GM12801 (cell line): Measurements from ENCODE around the gene PEX5L.

Experiments
- TF ChIP-seq, protein P1 (sequence below): IDR thresholded peaks from one replicate; pipeline ENCODE4 v1.5.1; 2011; ENCODE audit warnings: control low read depth; ENCODE audit not compliant: insufficient read length; ENCODE audit errors: extremely low read depth

PEX5L gene

DNA sequence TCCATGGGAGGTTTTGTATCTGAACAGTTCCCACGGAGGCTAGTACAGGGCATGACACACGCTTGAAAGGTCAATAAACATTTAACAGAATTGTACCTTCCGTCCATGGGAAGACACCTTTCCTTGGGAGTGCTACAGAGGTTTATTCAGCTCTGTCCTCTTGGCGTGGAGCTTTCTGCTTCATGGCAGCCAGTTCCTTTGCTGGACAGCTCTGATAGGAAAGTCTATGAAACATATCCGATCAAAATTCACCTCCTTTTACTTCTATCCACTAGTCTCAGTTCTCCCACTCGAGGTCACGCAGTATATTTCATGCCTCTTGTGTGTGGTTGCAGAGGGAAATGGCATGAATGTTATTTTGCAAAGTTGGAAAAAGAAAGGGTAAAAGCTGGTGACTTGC, 91.2 kb downstream of the PEX5L start:
- TF ChIP-seq, protein P1, sequence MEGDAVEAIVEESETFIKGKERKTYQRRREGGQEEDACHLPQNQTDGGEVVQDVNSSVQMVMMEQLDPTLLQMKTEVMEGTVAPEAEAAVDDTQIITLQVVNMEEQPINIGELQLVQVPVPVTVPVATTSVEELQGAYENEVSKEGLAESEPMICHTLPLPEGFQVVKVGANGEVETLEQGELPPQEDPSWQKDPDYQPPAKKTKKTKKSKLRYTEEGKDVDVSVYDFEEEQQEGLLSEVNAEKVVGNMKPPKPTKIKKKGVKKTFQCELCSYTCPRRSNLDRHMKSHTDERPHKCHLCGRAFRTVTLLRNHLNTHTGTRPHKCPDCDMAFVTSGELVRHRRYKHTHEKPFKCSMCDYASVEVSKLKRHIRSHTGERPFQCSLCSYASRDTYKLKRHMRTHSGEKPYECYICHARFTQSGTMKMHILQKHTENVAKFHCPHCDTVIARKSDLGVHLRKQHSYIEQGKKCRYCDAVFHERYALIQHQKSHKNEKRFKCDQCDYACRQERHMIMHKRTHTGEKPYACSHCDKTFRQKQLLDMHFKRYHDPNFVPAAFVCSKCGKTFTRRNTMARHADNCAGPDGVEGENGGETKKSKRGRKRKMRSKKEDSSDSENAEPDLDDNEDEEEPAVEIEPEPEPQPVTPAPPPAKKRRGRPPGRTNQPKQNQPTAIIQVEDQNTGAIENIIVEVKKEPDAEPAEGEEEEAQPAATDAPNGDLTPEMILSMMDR, result no peak

DNA sequence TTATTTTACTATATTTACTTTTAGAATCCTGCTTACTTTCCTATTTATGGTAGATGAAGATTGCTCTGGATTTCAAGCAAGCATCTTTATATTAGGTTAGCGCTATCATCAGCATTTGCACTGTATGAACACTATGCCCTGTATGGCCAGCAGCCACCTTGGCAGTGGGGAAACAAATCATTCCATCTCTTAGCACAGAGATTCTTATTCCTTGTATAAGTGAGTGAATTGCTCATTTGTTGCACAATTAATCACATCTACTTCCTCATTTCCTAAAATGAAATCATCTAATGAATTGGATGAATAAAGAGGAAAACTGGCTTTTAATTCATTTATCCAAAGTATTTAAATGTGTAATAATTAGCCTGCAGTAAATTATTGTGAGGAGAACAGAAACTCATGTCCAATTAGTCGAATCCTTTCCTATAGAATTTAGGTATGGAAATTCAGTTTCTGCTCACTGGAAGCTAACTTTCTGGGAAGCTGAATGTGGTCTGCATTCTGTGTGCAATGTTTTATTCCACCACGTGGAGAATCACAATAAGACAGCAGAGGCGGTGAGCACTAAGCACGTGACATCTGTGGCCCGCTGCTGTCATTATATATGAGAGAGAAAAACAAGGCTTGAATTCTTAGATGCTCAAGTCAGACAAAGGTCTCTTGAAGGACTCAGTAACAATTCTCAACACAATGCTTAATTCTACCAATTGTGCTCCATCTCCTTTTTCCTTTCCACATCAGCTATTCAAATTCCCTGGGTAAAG, 93.4 kb downstream of the PEX5L start:
- TF ChIP-seq, protein P1, result no peak

DNA sequence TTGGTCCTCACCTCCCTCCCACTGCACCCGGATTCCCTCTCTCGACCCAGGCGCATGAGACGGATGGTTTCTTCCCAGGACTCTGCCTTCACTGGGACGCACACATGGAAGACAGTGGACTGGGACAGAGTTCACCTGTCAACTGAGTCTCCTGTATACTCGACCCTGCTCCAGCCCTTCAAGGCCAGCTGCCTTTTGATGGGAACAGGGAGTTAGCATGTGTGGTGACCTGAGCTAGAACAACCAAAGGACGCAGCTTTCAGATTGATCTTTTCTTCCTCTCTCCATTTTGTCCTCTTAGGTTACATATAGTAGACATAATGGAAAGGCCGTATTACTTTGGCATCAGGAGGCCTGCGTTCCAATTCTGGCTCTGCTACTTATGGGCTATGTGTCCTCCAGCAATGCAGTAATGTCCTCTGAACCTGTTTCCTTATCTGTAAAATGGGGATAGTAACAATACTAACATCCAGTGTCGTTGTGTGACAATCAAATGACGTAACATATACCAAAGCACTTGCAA, 94.1 kb downstream of the PEX5L start:
- TF ChIP-seq, protein P1, result no peak

DNA sequence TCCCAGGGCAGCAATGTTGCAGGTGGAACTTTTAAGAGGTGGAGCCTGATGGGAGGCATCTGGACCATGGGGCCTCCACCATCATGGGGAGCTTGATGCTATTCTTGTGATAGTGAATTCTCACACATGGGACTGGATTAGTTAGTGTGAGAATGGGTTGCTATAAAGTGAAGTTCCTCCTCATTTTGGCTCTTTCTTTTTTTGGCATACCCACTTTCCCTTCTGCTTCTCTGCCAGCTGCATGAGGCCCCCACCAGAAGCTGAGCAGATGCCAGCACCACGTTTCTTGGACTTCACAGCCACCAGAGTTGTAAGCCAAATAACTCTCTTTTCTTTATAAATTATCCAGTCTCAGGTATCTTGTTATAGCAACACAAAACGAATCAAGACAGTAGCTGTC, 101.0 kb downstream of the PEX5L start:
- TF ChIP-seq, protein P1, result no peak

DNA sequence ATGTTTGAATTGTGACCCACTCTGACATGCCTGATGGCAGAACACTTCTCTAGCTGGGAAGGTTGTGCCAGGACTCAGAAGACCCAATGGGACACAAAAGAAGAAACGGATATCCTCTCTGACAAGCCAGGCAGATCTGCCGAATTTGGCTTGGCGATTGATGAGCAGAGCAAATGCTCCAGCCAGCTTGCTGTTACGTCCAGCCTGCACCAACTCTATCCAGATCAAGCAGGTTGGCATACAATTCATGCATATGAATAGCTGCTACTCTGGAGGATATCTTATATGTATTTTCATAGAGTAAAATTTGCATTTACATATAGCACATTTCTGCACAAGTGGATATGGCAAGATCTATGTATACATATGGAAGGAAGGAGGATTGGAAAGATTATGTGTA, 102.8 kb downstream of the PEX5L start:
- TF ChIP-seq, protein P1, result no peak

DNA sequence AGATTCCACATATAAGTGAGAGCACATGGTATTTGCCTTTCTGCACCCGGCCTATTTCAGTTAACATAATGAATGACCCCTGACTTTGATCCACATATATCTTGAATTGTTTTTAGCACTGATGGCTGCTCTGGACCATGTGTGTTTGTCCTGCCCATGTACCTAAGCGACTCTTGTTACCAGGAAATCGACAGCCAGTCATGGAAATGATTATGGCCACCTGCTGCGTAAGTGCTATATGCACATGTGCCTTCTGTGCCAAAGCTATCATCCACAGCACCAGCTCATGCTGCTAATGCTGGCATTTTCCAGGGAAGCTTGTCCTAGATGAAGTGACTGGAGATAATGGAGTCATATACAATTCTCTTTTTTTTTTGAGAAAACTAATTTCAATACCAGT, 103.7 kb downstream of the PEX5L start:
- TF ChIP-seq, protein P1, result no peak

DNA sequence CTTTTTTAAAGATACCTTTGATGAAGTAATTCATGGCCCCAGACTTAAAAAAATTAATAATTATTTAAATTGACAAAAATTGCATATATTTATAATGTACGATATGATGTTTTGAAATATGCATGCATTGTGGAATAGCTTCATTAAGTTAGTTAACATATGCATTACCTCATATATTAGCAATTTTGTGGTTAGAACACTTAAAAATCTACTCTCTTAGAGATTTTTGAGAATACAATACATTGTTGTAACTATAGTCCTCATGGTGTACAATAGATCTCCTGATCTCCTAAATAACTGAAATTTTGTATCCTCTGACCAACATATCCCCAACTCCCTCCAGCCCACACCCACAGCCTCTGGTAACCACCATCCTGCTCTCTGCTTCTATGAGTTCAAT, 104.1 kb downstream of the PEX5L start:
- TF ChIP-seq, protein P1, result no peak
